ENCODE results near the gene CCNY. TPM values are rescaled to one million over a fixed set of nuclear protein-coding genes. Genes with fewer than 3 reads are reported as not detected.

CCNY gene
- total RNA-seq, 4 donors from 2014 or later, result 21.7 to 27.7 (median 24.8) TPM

DNA sequence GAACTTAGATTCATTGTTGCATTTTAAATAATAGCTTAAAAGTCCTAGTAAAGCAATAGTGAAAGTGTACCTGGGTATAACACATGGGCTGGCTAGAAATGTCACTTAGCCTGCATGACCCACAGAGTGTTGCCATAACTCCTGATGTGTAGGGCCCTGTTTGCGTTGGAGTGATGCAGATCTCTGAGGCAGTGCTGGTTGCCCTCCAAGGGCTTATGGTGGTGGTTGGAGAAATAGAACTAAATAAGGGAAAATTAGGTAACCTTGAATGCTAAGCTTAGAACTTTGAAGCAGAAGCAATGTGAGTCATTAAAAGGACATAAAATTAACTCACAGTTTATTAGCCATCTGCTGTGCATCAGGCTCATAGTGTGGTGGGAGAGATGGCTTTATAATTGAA, 105.7 kb downstream of the CCNY start:
- peaks cover 0 to 3% (median 0%) of the 10 kb centered on the region in 4 donors for H3K4me1 ChIP-seq
- H3K36me3 ChIP-seq, result peaks cover 0 to 4% (median 0%) of the 10 kb centered on the region in 3 donors
- H3K4me3 ChIP-seq, result no peak overlapping the region
- no peaks in the 10 kb centered on the region for H3K27me3 ChIP-seq
- TF ChIP-seq CTCF (IDR thresholded peaks at IDR 0.05), result no peak
- TF ChIP-seq POLR2A (IDR thresholded peaks at IDR 0.05), result no peak
- DNase-seq, result no peak
- no peak overlapping the region for H3K27ac ChIP-seq
- H3K9me3 ChIP-seq, result peaks cover 0 to 13% (median 4%) of the 10 kb centered on the region in 4 donors

DNA sequence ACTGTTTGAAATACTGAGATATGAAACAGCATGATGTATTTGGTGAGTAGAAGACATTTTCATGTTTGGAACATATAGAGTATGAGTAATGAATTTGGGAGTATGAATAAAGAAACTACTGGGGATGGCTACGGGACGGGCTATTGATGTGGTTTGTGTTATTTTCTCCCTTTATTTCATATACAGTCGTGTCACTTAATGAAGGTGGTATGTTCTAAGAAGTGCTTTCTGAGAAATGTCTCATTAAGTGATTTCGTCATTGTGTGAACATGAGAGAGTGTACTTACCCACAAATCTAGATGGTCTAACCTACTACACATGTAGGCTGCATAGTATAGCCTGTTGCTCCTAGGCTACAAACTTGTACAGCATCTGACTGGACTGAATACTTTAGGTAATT, 106.3 kb downstream of the CCNY start:
- peaks cover 0 to 3% (median 1%) of the 10 kb centered on the region in 4 donors for H3K4me1 ChIP-seq
- H3K27me3 ChIP-seq, result no peaks in the 10 kb centered on the region
- no peak overlapping the region for H3K27ac ChIP-seq
- peaks cover 0 to 4% (median 0%) of the 10 kb centered on the region in 3 donors for H3K36me3 ChIP-seq
- peaks cover 0 to 13% (median 4%) of the 10 kb centered on the region in 4 donors for H3K9me3 ChIP-seq
- no peak overlapping the region for H3K4me3 ChIP-seq
- TF ChIP-seq POLR2A (IDR thresholded peaks at IDR 0.05), result no peak
- no peak for TF ChIP-seq CTCF (IDR thresholded peaks at IDR 0.05)
- DNase-seq, result no peak

DNA sequence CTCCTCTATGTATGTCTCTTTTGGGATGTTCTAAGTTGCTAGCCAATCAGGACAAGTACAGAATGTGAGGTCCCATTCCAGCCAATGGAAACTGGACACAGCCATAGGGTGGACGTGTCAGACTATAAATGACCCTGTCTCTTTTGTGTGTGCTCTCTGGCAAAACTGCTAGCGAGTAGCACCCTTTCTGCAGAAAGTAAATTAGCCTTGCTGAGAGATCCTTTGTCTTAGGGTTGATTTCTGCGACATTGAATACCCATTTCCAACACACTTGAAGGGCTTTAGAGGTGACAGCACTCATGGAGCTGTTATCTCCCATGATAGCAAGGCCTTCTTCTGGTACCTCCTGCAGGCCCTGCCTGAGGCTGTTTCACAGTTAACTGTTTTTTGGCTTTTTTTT, 107.5 kb downstream of the CCNY start:
- peaks cover 0 to 15% (median 6%) of the 10 kb centered on the region in 4 donors for H3K4me1 ChIP-seq
- peaks cover 0 to 13% (median 4%) of the 10 kb centered on the region in 4 donors for H3K9me3 ChIP-seq
- no peak for DNase-seq
- H3K27me3 ChIP-seq, result no peaks in the 10 kb centered on the region
- no peak overlapping the region for H3K4me3 ChIP-seq
- peaks cover 0 to 4% (median 0%) of the 10 kb centered on the region in 3 donors for H3K36me3 ChIP-seq
- H3K27ac ChIP-seq, result no peak overlapping the region
- TF ChIP-seq CTCF (IDR thresholded peaks at IDR 0.05), result no peak
- no peak for TF ChIP-seq POLR2A (IDR thresholded peaks at IDR 0.05)

GRCh38 chr10:35445150-35445884, 109.0 kb downstream of the CCNY start:
- Histone ChIP-seq H3K36me3 (peaks cover 0 to 4% (median 0%) of the 10 kb centered on the region in 3 donors), H3K27ac (no peak overlapping the region), H3K9me3 (peaks cover 0 to 13% (median 4%) of the 10 kb centered on the region in 4 donors), H3K4me3 (no peak overlapping the region), H3K27me3 (no peaks in the 10 kb centered on the region), H3K4me1 (peaks cover 0 to 28% (median 6%) of the 10 kb centered on the region in 4 donors)
- TF ChIP-seq POLR2A (IDR thresholded peaks at IDR 0.05) (no peak), CTCF (IDR thresholded peaks at IDR 0.05) (no peak)
- no peak for DNase-seq

GRCh38 chr10:35446439-35446838, 110.1 kb downstream of the CCNY start:
- no peak for DNase-seq

More at GRCh38 chr10:35446439-35446838, 110.1 kb downstream of the CCNY start:
- TF ChIP-seq POLR2A (IDR thresholded peaks at IDR 0.05), result no peak
- TF ChIP-seq CTCF (IDR thresholded peaks at IDR 0.05), result no peak
- peaks cover 0 to 13% (median 4%) of the 10 kb centered on the region in 4 donors for H3K9me3 ChIP-seq
- no peak overlapping the region for H3K27ac ChIP-seq
- H3K27me3 ChIP-seq, result no peaks in the 10 kb centered on the region
- peaks cover 0 to 4% (median 0%) of the 10 kb centered on the region in 3 donors for H3K36me3 ChIP-seq
- H3K4me3 ChIP-seq, result no peak overlapping the region
- peaks cover 0 to 34% (median 9%) of the 10 kb centered on the region in 4 donors for H3K4me1 ChIP-seq

All from Peyer's patch (tissue), 4 donors.